ENCODE measurements around the gene TMEM250.
"Not testable (repeated sequence)": the region's sequence is repeated elsewhere in the genome, so short reads cannot be mapped to it uniquely, and the experiment has no call there.

DNA sequence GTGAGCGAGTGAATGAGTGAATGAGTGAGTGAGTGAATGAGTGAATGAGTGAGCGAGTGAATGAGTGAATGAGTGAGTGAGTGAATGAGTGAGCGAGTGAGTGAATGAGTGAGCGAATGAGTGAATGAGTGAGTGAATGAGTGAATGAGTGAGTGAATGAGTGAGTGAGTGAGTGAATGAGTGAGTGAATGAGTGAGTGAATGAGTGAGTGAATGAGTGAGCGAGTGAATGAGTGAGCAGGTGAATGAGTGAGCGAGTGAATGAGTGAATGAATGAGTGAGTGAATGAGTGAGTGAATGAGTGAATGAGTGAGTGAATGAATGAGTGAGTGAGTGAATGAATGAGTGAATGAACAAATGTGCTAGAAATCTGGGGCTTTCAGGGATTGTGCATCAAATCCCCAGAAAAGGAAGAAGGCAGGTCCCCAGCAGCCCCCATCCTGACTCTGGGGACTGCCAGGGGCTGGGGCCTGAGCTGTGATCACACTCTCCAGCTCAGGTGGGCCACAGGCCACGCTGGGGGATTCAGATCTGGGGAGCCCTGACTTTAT is 32.1 kb upstream of the TMEM250 start:
- TF ChIP-seq SMC3 (IDR thresholded peaks at IDR 0.05; ENCODE audit: low read depth, low read length); MAZ (IDR thresholded peaks at IDR 0.05; ENCODE audit: borderline replicate concordance, low read depth, low read length); RAD21 (IDR thresholded peaks at IDR 0.05; ENCODE audit: low read length); POLR2A (IDR thresholded peaks at IDR 0.05; ENCODE audit: low read depth, low read length); USF2 (IDR thresholded peaks at IDR 0.05; ENCODE audit: low read depth, low read length); RCOR1 (IDR thresholded peaks at IDR 0.05; ENCODE audit: insufficient replicate concordance, low read length); FOS (IDR thresholded peaks at IDR 0.05; ENCODE audit: low read depth, low read length); MAFK (IDR thresholded peaks at IDR 0.05; ENCODE audit: low read depth, low read length); BHLHE40 (IDR thresholded peaks at IDR 0.05; ENCODE audit: low read depth, low read length); CEBPB (IDR thresholded peaks at IDR 0.05; ENCODE audit: low read depth, low read length): not testable (repeated sequence)
- TF ChIP-seq, protein P1, sequence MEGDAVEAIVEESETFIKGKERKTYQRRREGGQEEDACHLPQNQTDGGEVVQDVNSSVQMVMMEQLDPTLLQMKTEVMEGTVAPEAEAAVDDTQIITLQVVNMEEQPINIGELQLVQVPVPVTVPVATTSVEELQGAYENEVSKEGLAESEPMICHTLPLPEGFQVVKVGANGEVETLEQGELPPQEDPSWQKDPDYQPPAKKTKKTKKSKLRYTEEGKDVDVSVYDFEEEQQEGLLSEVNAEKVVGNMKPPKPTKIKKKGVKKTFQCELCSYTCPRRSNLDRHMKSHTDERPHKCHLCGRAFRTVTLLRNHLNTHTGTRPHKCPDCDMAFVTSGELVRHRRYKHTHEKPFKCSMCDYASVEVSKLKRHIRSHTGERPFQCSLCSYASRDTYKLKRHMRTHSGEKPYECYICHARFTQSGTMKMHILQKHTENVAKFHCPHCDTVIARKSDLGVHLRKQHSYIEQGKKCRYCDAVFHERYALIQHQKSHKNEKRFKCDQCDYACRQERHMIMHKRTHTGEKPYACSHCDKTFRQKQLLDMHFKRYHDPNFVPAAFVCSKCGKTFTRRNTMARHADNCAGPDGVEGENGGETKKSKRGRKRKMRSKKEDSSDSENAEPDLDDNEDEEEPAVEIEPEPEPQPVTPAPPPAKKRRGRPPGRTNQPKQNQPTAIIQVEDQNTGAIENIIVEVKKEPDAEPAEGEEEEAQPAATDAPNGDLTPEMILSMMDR (conservative IDR thresholded peaks at IDR 0.05; ENCODE audit: low read depth, low read length): not testable (repeated sequence)

Measured in IMR-90 (cell line).